Activated CD4-positive, alpha-beta T cell treated with anti-CD3 and anti-CD28 coated beads for 24 hours (primary cell): Measurements from ENCODE around the gene KRTAP10-3.
"Not testable (repeated sequence)": the region's sequence is repeated elsewhere in the genome, so short reads cannot be mapped to it uniquely, and the experiment has no call there.

Experiments used
- DNase-seq, 2 donors: peaks; one replicate each; pipeline ENCODE4 v3.0.0-alpha.2; 2020; ENCODE audit warnings: low read depth in 2 of 2

Gene KRTAP10-3

GRCh38 chr21:44590311-44590721, 31.7 kb upstream of the KRTAP10-3 start:
- DNase-seq, result no peak

GRCh38 chr21:44589586-44590305, 31.2 kb upstream of the KRTAP10-3 start:
- DNase-seq, result no peak

- no peak for DNase-seq
Observed at GRCh38 chr21:44589094-44589493, 30.5 kb upstream of the KRTAP10-3 start.

GRCh38 chr21:44585892-44586291, 27.3 kb upstream of the KRTAP10-3 start:
- no peak for DNase-seq

GRCh38 chr21:44583800-44584147, 25.2 kb upstream of the KRTAP10-3 start:
- no peak for DNase-seq

GRCh38 chr21:44583089-44583799, 24.6 kb upstream of the KRTAP10-3 start:
- DNase-seq, result no peak

GRCh38 chr21:44582055-44582454, 23.5 kb upstream of the KRTAP10-3 start:
- no peak for DNase-seq

GRCh38 chr21:44581158-44581557, 22.6 kb upstream of the KRTAP10-3 start:
- no peak for DNase-seq

- not testable (repeated sequence) for DNase-seq
Observed at GRCh38 chr21:44580231-44580821, 21.7 kb upstream of the KRTAP10-3 start, which contains the start of gene KRTAP10-5. TSS of gene KRTAP10-5 (minus strand) at chr21:44580604. CDS start at chr21:44580578, 26 bp downstream.

- DNase-seq, result no peak
Observed at GRCh38 chr21:44579833-44580144, 21.2 kb upstream of the KRTAP10-3 start.

GRCh38 chr21:44579056-44579832, 20.6 kb upstream of the KRTAP10-3 start:
- DNase-seq, result no peak

- no peak for DNase-seq
Observed at GRCh38 chr21:44578371-44579055, 19.9 kb upstream of the KRTAP10-3 start.

GRCh38 chr21:44576025-44576420, 17.4 kb upstream of the KRTAP10-3 start:
- no peak for DNase-seq

- DNase-seq, result no peak
Observed at GRCh38 chr21:44575307-44576024, 16.9 kb upstream of the KRTAP10-3 start.

- DNase-seq, result no peak
Observed at GRCh38 chr21:44574457-44575306, 16.1 kb upstream of the KRTAP10-3 start.

- DNase-seq, result not testable (repeated sequence)
Observed at GRCh38 chr21:44573630-44574456, 15.2 kb upstream of the KRTAP10-3 start, which contains the start of gene KRTAP10-4. TSS of gene KRTAP10-4 (plus strand) at chr21:44573729. CDS start at chr21:44573759, 30 bp downstream.

- DNase-seq, result no peak
Observed at GRCh38 chr21:44572959-44573583, 14.5 kb upstream of the KRTAP10-3 start.
